ENCODE results near the gene FHOD3.
A peak's percentile ranks its signal among the peaks of the same experiment; 100 is the strongest.

The FHOD3 gene

DNA sequence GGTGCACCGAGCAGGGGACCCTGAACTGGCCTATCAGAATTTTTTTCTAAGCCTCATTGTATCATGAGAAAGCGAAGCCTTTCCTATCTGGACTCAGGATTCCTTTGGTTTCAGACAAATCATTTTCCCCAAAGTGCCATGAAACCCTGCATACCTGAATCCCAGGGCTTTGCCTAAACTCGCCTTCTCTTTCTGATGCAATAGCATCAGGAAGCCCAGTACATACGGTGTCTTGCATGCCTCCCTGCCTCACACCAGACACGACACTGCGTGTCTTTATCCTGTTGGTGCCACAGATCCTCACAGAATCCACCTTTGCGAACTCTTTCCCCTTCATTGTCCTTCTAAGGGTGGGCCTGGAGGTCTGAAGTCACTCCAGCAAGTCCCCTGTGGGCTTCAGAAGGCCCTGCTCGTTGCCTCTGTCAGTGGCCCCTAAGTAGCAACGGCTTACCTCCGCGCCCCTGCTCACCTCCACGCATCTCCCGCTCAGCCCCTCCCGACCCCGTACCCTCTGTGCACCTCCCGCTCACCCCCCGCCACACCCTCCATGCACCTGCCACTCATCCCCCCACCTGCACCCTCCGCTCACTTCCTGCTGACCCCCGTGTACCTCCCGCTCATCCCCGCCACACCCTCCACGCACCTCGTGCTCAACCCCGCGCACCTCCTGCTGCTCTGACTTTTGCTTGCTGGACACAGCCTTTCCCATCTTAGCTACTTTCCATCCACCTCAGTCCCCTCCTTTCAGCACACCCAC, 447.9 kb downstream of the FHOD3 start:
- no peak overlapping the region for H3K9ac ChIP-seq (ENCODE audit: low read length)
- no peak overlapping the region for H2BK120ac ChIP-seq (ENCODE audit: low read depth, low read length)
- H3K4me2 ChIP-seq (ENCODE audit: low read length) = no peak overlapping the region
- no peak overlapping the region for H3K18ac ChIP-seq (ENCODE audit: low read length)
- H3K79me1 ChIP-seq (ENCODE audit: low read length) = no peaks in the 10 kb centered on the region
- H3K27me3 ChIP-seq (ENCODE audit: insufficient read depth, low read length, poor library complexity) = no peaks in the 10 kb centered on the region
- no peak overlapping the region for H3K56ac ChIP-seq (ENCODE audit: low read length)
- no peak overlapping the region for H4K5ac ChIP-seq (ENCODE audit: low read length)
- H4K8ac ChIP-seq (ENCODE audit: low read depth, low read length) = no peak overlapping the region
- H3K27ac ChIP-seq (ENCODE audit: low read depth, low read length) = no peak overlapping the region
- WGBS (ENCODE audit: extremely low coverage, insufficient coverage, low lambda C conversion rate) = no CpG with 5 or more reads among the region's 25 CpGs
- no peaks in the 10 kb centered on the region for H3K4me1 ChIP-seq (ENCODE audit: control insufficient read depth, low read depth, low read length)
- no peaks in the 10 kb centered on the region for H3K79me2 ChIP-seq (ENCODE audit: control insufficient read depth, insufficient read depth, low read length)
- H3K4me3 ChIP-seq (ENCODE audit: low read length) = no peak overlapping the region
- H2AK5ac ChIP-seq (ENCODE audit: low read length) = no peak overlapping the region
- no peak overlapping the region for H2BK5ac ChIP-seq (ENCODE audit: low read length)
- no peak overlapping the region for H3K4ac ChIP-seq (ENCODE audit: low read depth, low read length)
- no peaks in the 10 kb centered on the region for H3K36me3 ChIP-seq (ENCODE audit: control insufficient read depth, insufficient read depth, low read length)
- no peak overlapping the region for H2BK15ac ChIP-seq (replicated peaks; ENCODE audit: low read depth)
- no peak for DNase-seq
- no peak overlapping the region for H3K23ac ChIP-seq (ENCODE audit: low read length)

DNA sequence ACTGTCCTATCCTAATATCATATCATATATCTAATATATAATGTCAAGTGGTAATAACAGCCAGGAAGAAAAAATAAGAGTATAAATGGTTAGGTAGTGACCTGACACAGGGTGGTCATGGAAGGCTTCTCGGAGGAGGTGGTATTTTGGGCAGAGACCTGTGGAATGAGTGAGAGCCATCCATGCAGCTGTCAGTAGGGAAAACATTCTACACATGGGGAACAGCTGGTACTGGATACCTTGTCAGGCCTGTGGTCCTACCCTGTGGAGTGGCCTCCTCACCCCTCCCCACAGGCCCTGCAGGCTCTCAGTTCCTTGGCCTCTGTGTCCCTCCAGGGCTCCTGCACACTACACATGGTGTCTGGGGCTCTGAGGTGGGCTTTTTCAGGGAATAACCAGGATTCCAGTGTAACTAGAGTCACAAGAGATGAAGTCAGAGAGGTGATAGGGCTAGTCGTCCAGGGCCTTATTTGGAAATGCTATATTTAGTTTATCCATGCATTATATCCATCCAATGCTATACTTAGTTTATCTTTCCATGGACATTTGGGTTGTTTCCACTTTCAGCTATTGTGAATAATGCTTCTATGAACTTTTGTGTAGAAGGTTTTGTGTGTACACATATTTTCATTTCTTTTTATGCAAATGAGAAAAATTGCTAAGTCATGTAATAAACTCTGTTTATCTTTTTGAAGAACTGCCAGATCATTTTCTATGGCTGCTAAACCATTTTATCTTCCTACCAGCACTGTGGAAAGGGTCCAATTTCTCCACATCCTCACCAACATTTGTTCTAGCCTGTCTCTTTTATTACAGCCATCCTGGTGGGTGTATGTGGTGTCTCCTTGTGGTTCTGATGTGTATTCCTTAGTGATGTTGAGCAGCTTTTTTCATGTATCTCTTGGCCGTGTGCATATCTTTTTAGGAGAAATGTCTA, 455.7 kb downstream of the FHOD3 start:
- Histone ChIP-seq H3K18ac (ENCODE audit: low read length) (no peak overlapping the region), H3K4ac (ENCODE audit: low read depth, low read length) (no peak overlapping the region), H3K27me3 (ENCODE audit: insufficient read depth, low read length, poor library complexity) (no peaks in the 10 kb centered on the region), H3K4me1 (ENCODE audit: control insufficient read depth, low read depth, low read length) (no peaks in the 10 kb centered on the region), H3K27ac (ENCODE audit: low read depth, low read length) (no peak overlapping the region), H4K8ac (ENCODE audit: low read depth, low read length) (no peak overlapping the region), H2BK5ac (ENCODE audit: low read length) (no peak overlapping the region), H2AK5ac (ENCODE audit: low read length) (no peak overlapping the region), H3K4me2 (ENCODE audit: low read length) (no peak overlapping the region), H3K4me3 (ENCODE audit: low read length) (no peak overlapping the region), H3K56ac (ENCODE audit: low read length) (no peak overlapping the region), H3K9ac (ENCODE audit: low read length) (no peak overlapping the region), H4K5ac (ENCODE audit: low read length) (no peak overlapping the region), H3K36me3 (ENCODE audit: control insufficient read depth, insufficient read depth, low read length) (no peaks in the 10 kb centered on the region), H3K23ac (ENCODE audit: low read length) (no peak overlapping the region), H3K79me1 (ENCODE audit: low read length) (no peaks in the 10 kb centered on the region), H3K79me2 (ENCODE audit: control insufficient read depth, insufficient read depth, low read length) (no peaks in the 10 kb centered on the region), H2BK15ac (replicated peaks; ENCODE audit: low read depth) (no peak overlapping the region), H2BK120ac (ENCODE audit: low read depth, low read length) (no peak overlapping the region)
- no peak for DNase-seq
- WGBS (ENCODE audit: extremely low coverage, insufficient coverage, low lambda C conversion rate) = no CpG with 5 or more reads among the region's 3 CpGs

DNA sequence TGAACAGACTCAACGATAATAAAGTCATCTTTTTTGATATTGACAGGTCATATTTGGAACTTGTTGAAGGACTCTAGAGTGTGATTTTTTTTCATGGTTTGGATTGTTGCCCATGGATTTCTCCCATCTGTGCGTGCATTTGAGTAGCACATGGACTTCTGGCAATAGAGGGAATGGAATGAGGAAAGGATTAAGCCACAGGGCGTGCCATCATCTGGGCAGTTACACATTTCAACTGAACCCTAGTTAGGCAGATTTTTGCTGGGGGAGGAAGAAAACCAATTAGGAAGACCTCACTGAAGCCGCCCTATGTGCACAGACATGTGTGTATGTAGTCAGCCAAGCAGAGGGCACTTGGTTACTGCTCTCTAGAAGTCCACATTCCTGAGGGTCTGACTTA, 458.7 kb downstream of the FHOD3 start:
- H3K36me3 ChIP-seq (ENCODE audit: control insufficient read depth, insufficient read depth, low read length) = no peaks in the 10 kb centered on the region
- no peak overlapping the region for H3K56ac ChIP-seq (ENCODE audit: low read length)
- no CpG with 5 or more reads among the region's 4 CpGs for WGBS (ENCODE audit: extremely low coverage, insufficient coverage, low lambda C conversion rate)
- no peaks in the 10 kb centered on the region for H3K79me1 ChIP-seq (ENCODE audit: low read length)
- H4K5ac ChIP-seq (ENCODE audit: low read length) = no peak overlapping the region
- H3K4me1 ChIP-seq (ENCODE audit: control insufficient read depth, low read depth, low read length) = no peaks in the 10 kb centered on the region
- H2BK120ac ChIP-seq (ENCODE audit: low read depth, low read length) = no peak overlapping the region
- no peak overlapping the region for H2BK5ac ChIP-seq (ENCODE audit: low read length)
- H2BK15ac ChIP-seq (replicated peaks; ENCODE audit: low read depth) = no peak overlapping the region
- H3K79me2 ChIP-seq (ENCODE audit: control insufficient read depth, insufficient read depth, low read length) = no peaks in the 10 kb centered on the region
- H4K8ac ChIP-seq (ENCODE audit: low read depth, low read length) = no peak overlapping the region
- no peak overlapping the region for H3K9ac ChIP-seq (ENCODE audit: low read length)
- H3K18ac ChIP-seq (ENCODE audit: low read length) = no peak overlapping the region
- no peak overlapping the region for H3K4ac ChIP-seq (ENCODE audit: low read depth, low read length)
- no peak overlapping the region for H2AK5ac ChIP-seq (ENCODE audit: low read length)
- H3K27me3 ChIP-seq (ENCODE audit: insufficient read depth, low read length, poor library complexity) = no peaks in the 10 kb centered on the region
- no peak overlapping the region for H3K23ac ChIP-seq (ENCODE audit: low read length)
- no peak overlapping the region for H3K27ac ChIP-seq (ENCODE audit: low read depth, low read length)
- H3K4me3 ChIP-seq (ENCODE audit: low read length) = no peak overlapping the region
- no peak overlapping the region for H3K4me2 ChIP-seq (ENCODE audit: low read length)
- no peak for DNase-seq

DNA sequence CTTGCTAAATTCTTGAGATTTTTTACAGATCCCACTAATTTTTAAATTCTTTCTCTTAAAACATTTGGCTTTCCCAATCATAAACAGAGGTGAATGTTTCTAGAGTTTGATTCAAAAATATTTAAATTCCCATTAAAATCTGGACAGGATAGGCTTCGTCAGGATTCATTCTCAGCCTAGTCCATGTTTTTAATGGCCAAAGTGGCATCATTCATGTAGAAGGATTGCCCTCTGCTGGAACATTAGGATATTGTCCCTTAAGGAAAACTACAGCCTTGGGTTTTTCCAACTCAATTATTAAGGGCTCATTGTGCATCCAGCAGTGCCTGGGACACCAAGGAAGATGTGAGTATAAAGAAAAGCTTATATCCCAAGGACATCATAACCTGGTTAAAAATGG, 459.6 kb downstream of the FHOD3 start:
- H2BK5ac ChIP-seq (ENCODE audit: low read length) = no peak overlapping the region
- no peaks in the 10 kb centered on the region for H3K4me1 ChIP-seq (ENCODE audit: control insufficient read depth, low read depth, low read length)
- no peak overlapping the region for H2BK120ac ChIP-seq (ENCODE audit: low read depth, low read length)
- no peak overlapping the region for H3K23ac ChIP-seq (ENCODE audit: low read length)
- H3K9ac ChIP-seq (ENCODE audit: low read length) = no peak overlapping the region
- no peak overlapping the region for H4K5ac ChIP-seq (ENCODE audit: low read length)
- peak; percentile 54 for DNase-seq
- H3K27ac ChIP-seq (ENCODE audit: low read depth, low read length) = no peak overlapping the region
- no peak overlapping the region for H4K8ac ChIP-seq (ENCODE audit: low read depth, low read length)
- no peaks in the 10 kb centered on the region for H3K79me1 ChIP-seq (ENCODE audit: low read length)
- no peak overlapping the region for H3K18ac ChIP-seq (ENCODE audit: low read length)
- H3K36me3 ChIP-seq (ENCODE audit: control insufficient read depth, insufficient read depth, low read length) = no peaks in the 10 kb centered on the region
- H2AK5ac ChIP-seq (ENCODE audit: low read length) = no peak overlapping the region
- no peak overlapping the region for H3K56ac ChIP-seq (ENCODE audit: low read length)
- H3K27me3 ChIP-seq (ENCODE audit: insufficient read depth, low read length, poor library complexity) = no peaks in the 10 kb centered on the region
- no peak overlapping the region for H2BK15ac ChIP-seq (replicated peaks; ENCODE audit: low read depth)
- no peaks in the 10 kb centered on the region for H3K79me2 ChIP-seq (ENCODE audit: control insufficient read depth, insufficient read depth, low read length)
- H3K4ac ChIP-seq (ENCODE audit: low read depth, low read length) = no peak overlapping the region
- WGBS (ENCODE audit: extremely low coverage, insufficient coverage, low lambda C conversion rate) = no CpG with 5 or more reads among the region's 1 CpG
- no peak overlapping the region for H3K4me3 ChIP-seq (ENCODE audit: low read length)
- H3K4me2 ChIP-seq (ENCODE audit: low read length) = no peak overlapping the region

DNA sequence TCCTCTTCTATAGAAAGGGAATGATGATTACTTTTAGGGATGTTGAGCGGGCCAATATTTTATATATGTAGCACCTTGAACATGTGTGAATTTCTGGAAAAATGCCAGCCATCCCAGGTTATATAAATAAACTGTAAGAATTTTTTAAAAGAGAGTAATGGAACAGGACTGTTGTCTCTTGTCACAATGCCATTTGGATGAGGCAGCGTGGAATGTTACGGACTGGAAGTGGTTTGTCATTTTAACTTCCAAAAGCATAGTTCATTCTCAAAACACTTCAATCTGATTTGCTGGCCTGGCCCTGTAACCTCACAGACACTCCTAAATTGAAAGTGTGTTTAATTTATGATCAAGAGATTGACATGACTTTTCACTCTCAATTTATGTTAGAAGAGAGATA, 460.5 kb downstream of the FHOD3 start:
- Histone ChIP-seq H2BK5ac (ENCODE audit: low read length) (no peak overlapping the region), H2AK5ac (ENCODE audit: low read length) (no peak overlapping the region), H3K79me2 (ENCODE audit: control insufficient read depth, insufficient read depth, low read length) (no peaks in the 10 kb centered on the region), H3K79me1 (ENCODE audit: low read length) (no peaks in the 10 kb centered on the region), H3K23ac (ENCODE audit: low read length) (no peak overlapping the region), H3K9ac (ENCODE audit: low read length) (no peak overlapping the region), H2BK15ac (replicated peaks; ENCODE audit: low read depth) (no peak overlapping the region), H3K18ac (ENCODE audit: low read length) (no peak overlapping the region), H3K56ac (ENCODE audit: low read length) (no peak overlapping the region), H3K4me2 (ENCODE audit: low read length) (no peak overlapping the region), H4K8ac (ENCODE audit: low read depth, low read length) (no peak overlapping the region), H3K4me1 (ENCODE audit: control insufficient read depth, low read depth, low read length) (no peaks in the 10 kb centered on the region), H3K4me3 (ENCODE audit: low read length) (no peak overlapping the region), H2BK120ac (ENCODE audit: low read depth, low read length) (no peak overlapping the region), H3K4ac (ENCODE audit: low read depth, low read length) (no peak overlapping the region), H4K5ac (ENCODE audit: low read length) (no peak overlapping the region), H3K27me3 (ENCODE audit: insufficient read depth, low read length, poor library complexity) (no peaks in the 10 kb centered on the region), H3K27ac (ENCODE audit: low read depth, low read length) (no peak overlapping the region), H3K36me3 (ENCODE audit: control insufficient read depth, insufficient read depth, low read length) (no peaks in the 10 kb centered on the region)
- no CpG with 5 or more reads among the region's 3 CpGs for WGBS (ENCODE audit: extremely low coverage, insufficient coverage, low lambda C conversion rate)
- no peak for DNase-seq
